GM18505 (cell line): ENCODE measurements around the gene HYAL3.

Source experiments
- ATAC-seq: cut with Tn5 transposase; IDR thresholded peaks from one replicate; pipeline ENCODE4 v1.9.1; 2021; ENCODE audit not compliant: unreplicated experiment
- POLR2A ChIP-seq: IDR thresholded peaks from 4 replicates; pipeline ENCODE4 v1.6.1; 2011; ENCODE audit warnings: borderline replicate concordance; ENCODE audit not compliant: insufficient read depth, insufficient read length; ENCODE audit errors: extremely low read depth

The HYAL3 gene

GRCh38 chr3:50270422-50271224, 28.6 kb downstream of the HYAL3 start:
- no peak for TF ChIP-seq POLR2A
- ATAC-seq: no peak

DNA sequence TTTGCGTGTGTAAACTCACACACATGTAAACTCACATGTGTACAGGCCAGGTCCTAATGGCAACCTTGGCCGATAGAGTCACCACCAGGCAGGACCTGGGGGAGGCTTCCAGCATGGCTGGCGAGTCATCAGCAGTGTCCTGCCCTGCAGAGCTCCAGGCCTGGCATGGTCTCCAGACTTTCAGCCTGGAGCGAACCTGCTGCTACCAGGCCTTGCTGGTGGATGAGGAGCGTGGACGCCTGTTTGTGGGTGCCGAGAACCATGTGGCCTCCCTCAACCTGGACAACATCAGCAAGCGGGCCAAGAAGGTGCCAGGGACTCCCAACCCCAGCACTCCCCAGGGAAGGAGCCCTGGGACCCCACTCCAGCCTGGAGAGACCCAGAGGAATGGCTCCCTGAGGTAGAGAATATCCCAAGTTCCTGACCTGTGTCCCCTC, 29.2 kb downstream of the HYAL3 start:
- no peak for ATAC-seq
- no peak for TF ChIP-seq POLR2A

DNA sequence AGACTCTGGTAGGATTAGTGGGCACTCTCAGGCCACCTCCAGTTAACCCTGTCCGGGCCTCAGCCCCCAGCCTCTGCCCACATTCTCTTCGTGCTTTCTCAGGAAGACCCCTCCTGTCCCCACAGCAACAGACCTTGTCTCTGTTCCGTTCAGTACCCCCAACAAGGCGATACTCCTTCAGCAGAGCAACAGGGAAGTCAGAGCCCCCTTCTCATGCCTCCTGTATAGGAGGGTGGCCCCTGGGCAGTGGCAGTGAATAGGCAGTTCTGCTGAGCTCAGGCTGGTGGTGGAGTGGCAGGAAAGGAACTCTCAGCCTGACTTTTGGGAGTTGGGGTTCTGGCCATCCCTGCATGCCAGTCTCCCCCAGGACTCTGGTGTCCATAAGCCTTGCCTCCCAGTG, 29.7 kb downstream of the HYAL3 start:
- ATAC-seq: no peak
- TF ChIP-seq POLR2A: no peak

DNA sequence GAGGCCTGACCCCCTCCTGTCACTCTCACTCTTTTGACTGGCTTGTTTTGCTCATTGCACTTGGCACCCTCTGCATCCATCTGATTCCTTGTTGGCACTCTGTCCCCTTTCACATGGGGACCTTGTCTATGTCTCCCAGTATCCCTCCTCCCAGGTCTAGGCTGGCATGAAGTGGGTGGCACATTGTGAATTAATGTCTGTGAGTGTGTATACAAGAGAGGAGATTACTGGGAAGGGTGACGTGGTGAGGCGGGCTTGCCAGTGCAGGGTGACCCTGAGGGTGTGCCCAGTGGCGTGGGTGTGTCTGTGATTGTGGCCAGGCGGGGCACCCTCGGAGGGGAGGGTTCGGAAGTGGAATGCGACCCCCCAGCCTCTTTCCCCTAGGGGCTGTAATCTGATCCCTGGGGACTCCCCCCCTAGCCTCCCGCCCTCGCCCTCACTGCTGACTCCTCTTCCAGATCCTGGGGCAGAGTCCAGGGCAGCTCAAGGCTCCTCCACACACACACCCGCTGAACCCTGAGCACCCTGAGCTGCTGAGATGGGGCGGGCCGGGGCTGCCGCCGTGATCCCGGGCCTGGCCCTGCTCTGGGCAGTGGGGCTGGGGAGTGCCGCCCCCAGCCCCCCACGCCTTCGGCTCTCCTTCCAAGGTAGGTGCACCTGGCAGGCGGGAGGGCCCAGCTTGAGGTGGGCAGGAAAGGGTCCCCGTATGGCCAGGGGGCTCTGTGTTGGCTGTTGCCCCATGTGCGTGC, 30.3 kb downstream of the HYAL3 start, which contains the start of gene SEMA3B:
TSS of gene SEMA3B (plus strand) at position 445 of the 749 bp plus-strand sequence. CDS start at position 539, 94 bp downstream.
- ATAC-seq: no peak
- TF ChIP-seq POLR2A: no peak

GRCh38 chr3:50268276-50268675, 30.9 kb downstream of the HYAL3 start:
- TF ChIP-seq POLR2A: no peak
- ATAC-seq: no peak

DNA sequence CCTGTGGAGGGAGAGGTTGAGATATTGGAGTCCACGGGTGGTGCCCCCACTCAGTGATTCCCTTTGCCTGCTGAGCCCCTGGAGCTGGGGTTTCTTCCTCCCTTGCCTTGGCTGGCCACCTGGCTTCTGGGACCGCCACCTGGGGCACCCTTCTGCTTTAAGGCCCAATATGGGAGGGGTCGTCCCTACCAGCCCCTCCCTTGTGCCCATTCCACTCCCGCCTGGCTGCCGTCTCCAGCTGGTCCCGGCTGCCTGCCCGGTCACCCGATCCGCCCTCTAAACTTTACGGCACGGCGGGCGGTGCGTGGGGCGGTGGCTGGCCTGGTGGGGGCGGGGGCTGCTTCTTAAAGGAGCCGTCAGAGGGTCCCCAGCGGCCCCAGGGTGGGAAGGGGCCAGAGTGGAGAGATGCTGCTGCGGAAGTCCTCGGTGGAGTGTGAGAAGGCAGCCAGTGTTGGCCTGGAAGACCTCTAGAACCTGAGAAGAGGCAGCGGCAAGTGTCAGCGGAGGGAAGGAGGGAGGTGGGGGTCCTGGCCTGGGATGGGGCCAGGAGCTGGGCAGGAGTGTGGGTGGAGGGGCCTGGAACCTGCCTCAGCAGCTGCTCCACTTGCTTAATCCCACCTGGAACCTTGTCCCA, 31.8 kb downstream of the HYAL3 start:
- no peak for TF ChIP-seq POLR2A
- ATAC-seq: no peak

GRCh38 chr3:50266836-50267235, 32.4 kb downstream of the HYAL3 start:
- TF ChIP-seq POLR2A: no peak

GRCh38 chr3:50266017-50266416, 33.2 kb downstream of the HYAL3 start:
- TF ChIP-seq POLR2A: no peak
- no peak for ATAC-seq

More at GRCh38 chr3:50266836-50267235, 32.4 kb downstream of the HYAL3 start:
- ATAC-seq: no peak

- TF ChIP-seq POLR2A: no peak
Observed at GRCh38 chr3:50265571-50265970, 33.6 kb downstream of the HYAL3 start.

DNA sequence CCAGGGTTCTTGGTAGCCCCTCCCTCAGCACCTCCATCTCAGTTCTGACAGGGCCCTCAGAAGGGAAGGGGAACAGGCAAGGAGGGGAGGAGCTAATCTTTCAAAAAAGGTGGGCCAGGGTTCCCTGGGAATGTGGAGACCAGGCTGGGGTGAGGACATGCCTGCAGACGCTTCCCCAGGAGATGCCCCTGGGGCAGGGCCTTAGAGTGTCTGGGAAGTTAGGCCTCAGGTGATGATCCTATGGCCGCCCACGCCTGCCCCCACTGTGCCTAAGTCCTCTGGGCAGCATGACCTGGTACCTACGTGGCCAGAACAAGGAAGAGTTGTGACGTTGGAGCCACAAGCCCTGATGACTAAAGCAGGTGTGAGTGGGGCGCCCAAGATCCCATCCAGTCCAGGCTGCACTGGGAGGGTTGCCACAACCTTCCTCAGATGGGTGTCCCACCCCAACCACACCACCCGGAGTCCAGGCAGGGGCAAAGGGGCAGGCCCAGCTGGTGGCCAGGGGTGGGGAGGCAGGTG, 34.2 kb downstream of the HYAL3 start:
- no peak for ATAC-seq

More at GRCh38 chr3:50265571-50265970, 33.6 kb downstream of the HYAL3 start:
- ATAC-seq: no peak

DNA sequence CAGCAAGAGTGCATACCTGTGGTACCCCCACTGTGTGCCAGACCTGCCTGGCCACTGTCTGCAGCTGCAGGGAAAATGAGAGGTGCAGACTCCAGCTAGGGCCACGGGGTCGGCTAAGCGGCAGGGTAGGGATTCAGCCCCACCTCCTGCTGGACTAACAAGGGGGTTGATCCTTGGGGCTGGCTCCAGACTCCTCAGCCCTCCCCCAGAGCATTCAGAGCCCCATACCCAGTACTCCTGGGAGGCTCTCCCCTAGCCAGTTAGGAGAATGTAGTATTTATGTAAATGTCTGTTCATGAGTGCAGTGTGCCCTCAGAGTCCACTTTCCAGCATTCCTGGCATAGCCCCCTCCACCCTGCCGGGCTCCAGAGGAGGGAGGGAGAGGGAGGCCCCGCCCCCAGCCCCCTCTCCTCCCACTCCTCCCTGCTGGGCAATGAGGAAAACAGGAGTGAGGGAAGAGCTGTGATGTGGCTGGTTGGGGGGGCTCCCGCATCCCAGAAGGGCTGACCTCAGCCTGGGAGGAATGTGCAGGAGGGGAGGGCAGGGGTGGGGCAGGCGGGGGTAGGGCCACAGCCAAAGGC, 34.7 kb downstream of the HYAL3 start:
- ATAC-seq: no peak
- TF ChIP-seq POLR2A: no peak

More for the DNA sequence above, 34.2 kb downstream of the HYAL3 start:
- TF ChIP-seq POLR2A: no peak

DNA sequence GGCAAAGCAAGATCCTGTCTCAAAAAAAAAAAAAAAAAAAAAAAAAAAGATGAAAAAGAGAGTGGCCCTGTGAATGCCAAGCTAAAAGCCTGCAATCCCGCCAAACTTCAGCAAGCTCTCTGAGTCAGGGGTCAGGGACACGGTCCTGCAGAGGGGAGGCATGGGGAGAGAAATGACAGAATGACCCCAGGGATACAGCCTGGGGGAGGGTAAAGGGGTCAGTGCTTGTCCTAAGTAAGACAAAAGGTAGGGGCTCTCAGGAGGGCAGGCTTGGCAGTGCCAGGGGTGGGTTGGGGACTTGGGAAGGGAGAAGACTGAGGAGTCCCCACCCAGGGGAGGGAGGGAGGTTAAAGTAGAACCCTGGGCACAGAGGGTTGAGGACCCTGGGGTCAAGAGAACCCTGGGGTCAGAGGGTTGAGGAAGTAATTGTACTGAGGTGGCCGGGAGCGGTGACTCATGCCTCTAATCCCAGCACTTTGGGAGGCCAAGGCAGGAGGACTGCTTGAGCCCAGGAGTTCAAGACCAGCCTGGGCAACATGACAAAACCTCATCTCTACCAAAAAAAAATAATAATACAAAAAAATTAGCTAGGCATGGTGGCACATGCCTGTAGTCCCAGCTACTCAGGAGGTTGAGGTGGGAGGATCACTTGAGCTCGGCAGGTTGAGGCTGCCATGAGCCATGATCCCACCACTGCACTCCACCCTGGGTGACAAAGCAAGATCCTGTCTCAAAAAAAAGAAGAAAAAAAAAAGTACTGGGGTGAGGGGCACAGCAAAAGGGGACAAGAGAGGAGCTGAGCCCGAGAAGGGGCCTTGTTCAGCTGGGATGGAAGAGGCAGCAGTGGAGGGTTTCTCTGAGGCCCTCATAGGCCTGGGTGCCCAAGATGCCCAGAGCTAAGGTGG, 35.5 kb downstream of the HYAL3 start:
- TF ChIP-seq POLR2A: no peak
- ATAC-seq: no peak
